Loucy (cell line): ENCODE results near the gene ERBIN.

Experiments
- CTCF ChIP-seq: fragments of 200-600 bp; sonication (generic); conservative IDR thresholded peaks from 2 replicates; pipeline ENCODE4 v1.5.1; 2014; ENCODE audit warnings: mild to moderate bottlenecking, antibody characterized with exemption, low read length
- EZH2phosphoT487 ChIP-seq: fragments of 200-600 bp; IDR thresholded peaks from 2 replicates; pipeline ENCODE4 v1.6.1; 2018; ENCODE audit warnings: antibody characterized with exemption, mild to moderate bottlenecking, moderate library complexity, borderline replicate concordance

GRCh38 chr5:65928860-65929259, 2.5 kb downstream of the ERBIN start:
- TF ChIP-seq CTCF (no peak), EZH2phosphoT487 (no peak)
